T-helper 1 cell treated with Interleukin-12 subunit alpha and Interleukin-12 subunit beta and Interleukin-4 antibody, amounts not matched to agents 30 ng/mL and 1 ng/mL, for 36 hours (primary cell): ENCODE measurements around the gene ONECUT1. TPM values are rescaled to one million over a fixed set of nuclear protein-coding genes. Genes with fewer than 3 reads are reported as not detected.

Experiments
- intact Hi-C: fragments of 100-400 bp; cut with micrococcal nuclease; formaldehyde crosslinking; loops from one replicate; pipeline ENCODE4 v1.15.1; 2024
- total RNA-seq: library from RNA; stranded (reverse); gene quantifications from 2 replicates; pipeline ENCODE4 v1.2.3, GENCODE V29; 2022

The ONECUT1 gene
- total RNA-seq, 1 donor from 2014 or later = not detected

DNA sequence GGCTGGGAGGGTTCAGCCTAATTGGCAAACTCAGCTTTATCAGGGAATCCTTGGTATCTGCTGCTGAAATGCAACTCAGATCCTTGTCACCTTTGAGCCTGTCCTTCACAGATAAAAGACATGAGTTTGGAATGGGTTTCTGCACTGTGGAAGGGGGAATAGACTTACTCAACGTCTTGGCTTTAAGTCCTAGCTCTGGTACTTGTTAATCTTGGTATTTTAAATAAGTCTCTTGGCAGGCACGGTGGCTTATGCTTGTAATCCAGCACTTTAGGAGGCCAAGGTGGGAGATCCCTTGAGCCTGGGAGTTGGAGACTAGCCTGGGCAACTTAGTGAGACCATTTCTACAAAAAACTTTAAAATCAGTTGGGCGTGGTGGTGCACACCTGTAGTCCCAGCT, 55.8 kb downstream of the ONECUT1 start:
- intact Hi-C loops = no loop called here

DNA sequence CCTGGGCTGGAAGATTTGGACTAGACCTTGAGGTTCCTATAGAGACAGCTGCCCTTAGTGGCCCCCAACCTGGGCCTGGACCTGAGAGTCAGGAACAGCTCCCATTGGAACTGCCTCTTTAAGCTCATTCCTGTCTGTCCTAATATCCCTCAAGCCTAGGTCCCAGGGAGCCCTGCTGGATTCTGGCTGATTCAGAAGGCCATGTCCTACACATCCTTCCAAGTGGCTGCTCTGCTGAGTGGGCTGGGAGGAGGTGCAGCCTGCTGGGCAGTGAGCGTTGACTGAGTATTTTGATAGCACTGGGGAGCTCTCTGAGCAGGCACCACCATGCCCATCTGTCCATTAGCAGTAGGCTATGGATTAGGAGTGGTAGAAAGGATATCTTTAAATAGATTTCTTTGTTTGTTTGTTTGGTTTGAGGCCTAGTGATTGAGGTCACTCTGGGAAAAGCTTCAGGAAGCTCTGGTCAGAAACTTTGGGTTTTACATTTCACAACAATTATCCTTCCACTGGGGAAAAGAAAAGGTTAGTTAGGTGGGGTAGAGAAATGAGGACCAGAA, 56.4 kb downstream of the ONECUT1 start:
- intact Hi-C loops = no loop called here

DNA sequence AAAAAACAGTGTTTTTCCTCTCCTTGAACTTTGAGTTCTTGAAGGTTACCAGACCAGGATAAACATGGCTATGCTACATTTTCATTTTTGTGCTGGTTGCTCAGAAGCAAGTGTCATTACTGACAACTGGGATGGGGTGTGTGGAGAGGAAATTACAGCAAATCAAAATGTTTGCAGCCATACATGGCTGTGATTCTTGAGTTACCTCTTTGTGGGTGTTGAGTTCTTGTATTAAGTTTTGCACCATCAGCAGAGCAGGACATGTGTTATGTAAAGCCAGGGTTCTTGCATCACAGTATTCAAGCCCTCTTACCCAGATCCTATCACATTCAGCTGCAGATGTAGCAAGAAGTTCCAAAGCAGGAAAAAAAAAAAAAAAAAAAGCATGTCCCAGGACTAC, 57.0 kb downstream of the ONECUT1 start:
- intact Hi-C loops = no loop called here

DNA sequence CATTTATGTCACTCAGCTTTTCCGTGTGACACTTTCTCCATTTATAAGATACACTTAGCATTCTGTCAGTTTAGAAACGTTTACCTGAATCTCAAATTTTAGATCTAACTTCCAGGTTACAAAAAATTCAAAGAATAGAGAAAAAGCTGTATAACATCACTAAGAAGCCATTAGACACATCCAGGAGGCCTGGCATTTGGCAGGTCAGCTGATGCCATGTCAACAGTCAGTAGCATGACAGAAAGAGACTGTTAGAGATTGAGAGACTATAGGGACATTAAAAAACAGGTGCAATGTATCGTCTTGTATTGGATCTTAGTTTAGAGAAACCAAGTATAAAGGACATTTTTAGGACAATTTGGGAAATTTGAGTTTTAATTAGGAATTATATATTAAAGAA, 57.6 kb downstream of the ONECUT1 start:
- intact Hi-C loops = no loop called here

DNA sequence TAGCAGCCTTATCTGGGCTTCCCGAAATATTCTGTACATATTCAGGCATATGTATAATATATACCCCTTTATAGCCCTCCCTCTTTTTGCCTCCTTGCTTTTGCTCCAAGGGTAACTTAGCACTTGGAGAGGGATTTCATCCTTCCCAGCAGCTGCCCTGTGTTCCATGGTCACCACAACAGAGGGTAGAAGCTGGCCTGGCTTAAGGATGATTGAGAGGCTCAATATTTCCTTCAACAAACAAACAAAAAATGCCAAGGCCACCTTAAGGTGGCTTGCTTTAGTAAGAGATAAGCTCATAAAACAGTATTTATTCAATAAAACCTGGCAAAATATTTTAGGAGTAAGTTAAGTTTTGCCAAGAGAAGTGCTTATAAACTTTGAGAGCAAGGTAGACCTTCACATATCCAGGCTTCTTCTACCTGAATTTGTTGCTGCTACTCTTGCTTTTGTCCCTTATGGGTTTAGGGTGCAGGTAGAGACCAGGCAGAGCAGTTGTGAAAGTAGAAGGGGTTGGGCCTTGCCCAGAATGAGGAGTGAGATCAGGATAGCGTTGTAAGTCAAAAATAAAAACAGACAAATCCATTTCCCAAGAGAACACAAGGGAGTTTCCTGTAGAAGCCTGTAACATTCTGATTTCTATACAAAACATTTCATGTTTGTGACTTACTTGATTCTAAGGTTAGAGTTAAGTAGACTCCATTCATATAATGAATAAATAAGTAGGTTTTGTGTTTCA, 58.2 kb downstream of the ONECUT1 start:
- intact Hi-C loops = no loop called here

DNA sequence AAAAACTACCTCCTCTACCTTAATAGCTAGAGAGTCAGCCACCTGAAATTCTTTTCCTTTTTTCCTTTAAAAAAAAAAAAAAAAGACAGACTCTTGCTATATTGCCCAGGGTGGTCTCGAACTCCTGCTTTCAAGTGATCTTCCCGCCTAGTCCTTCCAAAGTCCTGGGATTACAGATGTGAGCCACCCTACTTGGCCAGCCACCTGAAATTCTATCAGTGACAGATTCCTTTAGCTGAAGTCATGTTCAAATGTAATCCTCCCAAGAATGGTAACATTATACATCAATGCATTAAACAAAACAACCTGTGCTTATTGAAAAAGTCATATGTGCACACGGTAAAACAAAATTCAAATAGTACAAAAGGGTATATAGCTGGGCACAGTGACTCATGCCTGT, 59.1 kb downstream of the ONECUT1 start:
- intact Hi-C loops = no loop called here

DNA sequence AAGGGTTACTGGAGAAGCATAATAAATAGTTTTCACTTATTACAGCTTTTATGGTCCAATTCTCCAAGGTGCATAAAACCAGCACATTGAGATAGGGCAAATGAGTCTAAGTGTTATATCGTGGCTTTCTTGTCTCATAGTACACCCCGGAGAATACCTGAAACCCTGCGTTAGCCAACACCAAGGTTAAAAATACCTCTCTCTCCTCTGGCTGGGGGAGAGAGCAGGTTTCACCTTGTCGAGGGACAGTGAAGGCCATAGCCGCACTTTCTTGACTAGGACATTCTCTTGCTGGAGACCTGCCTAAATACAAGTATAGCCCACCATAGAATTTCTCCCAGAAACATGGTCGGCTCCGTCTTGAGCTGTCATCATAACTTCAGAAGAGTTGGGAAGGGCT, 59.5 kb downstream of the ONECUT1 start:
- intact Hi-C loops = loop anchor here (1.0 kb wide), 1 partner anchor 399 kb away; no protein-coding TSS in a partner anchor

DNA sequence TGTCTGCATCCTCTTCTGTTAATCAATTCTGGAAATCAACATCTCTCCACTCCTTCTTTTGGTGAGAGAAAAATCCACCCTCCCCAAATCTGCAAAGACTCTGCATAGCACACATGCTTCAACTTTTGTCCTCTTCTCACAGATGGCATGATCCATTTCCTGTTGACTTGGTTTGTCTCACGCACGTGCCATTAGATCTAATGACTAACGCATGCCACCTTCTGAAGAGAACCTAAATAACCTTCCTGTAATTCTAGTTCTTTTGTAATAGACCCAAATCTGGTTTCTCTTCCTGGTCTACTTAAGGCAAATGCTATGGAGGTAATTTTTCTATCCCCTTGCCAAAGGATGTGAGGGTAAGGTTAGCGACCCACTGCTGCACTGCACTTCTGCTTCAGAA, 60.0 kb downstream of the ONECUT1 start:
- intact Hi-C loops = loop anchor here (1.0 kb wide), 1 partner anchor 399 kb away; no protein-coding TSS in a partner anchor

DNA sequence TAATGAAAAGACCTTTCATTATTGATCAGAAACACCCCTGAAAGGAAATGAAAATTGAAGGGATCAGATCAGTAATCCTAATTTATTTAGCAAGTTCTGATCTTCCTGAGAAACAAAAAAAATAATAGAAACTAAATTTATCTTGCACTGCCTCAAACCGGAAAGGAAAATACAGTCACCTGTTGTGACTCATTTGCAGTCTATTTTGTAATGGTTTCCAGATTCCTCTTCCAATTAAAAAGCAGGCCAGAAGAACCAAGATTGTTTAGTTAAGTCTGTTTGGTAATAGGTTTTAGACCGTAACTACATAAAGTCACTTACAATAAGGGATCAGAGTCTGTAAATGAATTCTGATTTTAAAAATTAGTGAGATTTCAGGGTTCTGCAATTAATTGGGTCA, 61.2 kb downstream of the ONECUT1 start:
- intact Hi-C loops = no loop called here

DNA sequence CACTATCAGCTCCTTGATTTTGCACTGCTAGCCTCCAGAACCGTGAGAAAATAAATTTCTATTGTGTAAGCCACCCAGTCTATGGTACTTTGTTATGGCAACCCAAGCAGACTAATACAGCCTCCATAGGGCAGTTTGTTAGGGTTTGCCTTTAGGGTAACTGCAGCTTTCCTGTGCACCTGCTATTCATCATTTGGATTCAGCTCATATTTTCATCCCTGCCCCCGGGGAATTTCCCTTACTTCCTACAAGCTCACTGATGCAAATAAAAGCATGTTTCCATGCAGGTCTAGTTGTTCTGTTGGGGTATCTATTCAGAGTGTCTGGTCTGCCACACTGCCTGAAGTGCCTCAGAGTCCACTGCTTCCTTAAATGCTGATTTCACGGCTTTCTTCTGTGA, 62.3 kb downstream of the ONECUT1 start:
- intact Hi-C loops = no loop called here

DNA sequence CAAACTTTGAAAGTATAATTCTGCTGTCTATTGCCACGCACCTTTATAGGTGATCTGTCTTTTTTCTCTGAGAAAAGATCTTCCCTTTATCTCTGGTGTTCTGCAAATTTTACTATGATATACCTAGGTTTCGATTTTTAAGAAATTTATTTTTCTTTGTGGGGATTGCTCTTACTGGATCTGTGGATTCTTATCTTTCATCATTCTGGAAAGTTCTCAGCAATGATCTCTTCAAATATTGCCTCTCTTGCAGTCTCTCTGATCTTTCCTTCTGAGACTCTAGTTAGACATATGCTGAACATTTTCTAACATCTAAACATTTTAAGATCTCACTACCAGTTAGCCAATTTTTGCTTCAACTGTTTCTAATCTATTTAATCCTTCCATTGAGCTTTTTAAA, 63.9 kb downstream of the ONECUT1 start:
- intact Hi-C loops = no loop called here

DNA sequence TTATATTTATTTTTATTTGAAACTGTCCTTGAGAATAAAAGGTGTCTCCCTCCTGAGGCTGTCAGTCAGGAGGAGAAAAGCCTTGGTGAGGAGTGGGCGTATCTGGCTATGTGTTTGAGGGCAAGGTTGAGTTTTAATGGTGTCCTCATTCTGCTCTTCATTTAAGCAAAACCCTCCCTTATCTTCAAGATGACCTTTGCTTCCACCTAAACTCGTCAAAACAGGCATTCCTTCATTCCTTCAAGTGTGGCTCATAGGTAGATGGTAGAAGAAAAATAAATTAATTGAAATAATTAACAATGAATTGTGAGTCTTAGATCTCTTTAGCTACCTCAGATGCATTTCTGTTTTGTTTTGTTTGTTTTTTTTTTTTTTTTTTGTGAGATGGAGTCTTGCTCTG, 71.6 kb downstream of the ONECUT1 start:
- intact Hi-C loops = no loop called here

DNA sequence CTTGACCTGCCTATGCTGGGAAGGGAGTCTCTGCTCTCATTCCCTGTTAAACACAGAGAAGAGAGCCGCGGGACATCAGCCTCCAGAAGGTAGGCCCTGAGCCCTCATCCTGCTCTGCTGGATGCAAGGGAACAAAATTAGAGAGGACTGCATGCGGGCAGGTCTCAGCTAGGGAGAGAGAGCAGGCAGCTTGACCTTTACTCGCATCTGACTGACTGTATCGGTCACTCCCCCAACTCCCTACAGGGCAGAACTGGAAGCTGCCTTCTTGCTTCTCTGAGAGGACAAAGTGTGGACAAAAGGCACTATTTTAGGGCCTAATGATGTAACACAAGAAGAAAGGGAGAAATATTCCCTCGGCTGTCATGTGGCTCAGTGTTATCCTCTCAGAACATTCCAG, 72.2 kb downstream of the ONECUT1 start:
- intact Hi-C loops = no loop called here

DNA sequence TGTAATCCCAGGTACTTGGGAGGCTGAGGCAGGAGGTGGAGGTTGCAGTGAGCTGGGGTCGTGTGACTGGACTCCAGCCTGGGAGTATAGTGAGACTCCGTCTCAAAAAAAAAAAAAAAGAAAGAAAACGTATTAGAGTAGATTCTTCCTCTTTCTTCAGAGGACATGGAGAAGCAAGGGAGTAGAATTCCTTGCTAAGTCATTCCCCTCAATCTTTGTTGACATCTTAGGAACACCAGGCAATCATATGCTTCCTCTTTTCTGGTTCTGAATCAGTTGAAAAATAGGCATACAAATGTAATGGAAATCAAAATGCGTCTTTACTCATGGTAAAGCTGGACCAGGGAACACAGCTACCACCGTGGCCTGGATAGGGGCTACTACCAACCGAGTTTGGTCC, 72.7 kb downstream of the ONECUT1 start:
- intact Hi-C loops = no loop called here

DNA sequence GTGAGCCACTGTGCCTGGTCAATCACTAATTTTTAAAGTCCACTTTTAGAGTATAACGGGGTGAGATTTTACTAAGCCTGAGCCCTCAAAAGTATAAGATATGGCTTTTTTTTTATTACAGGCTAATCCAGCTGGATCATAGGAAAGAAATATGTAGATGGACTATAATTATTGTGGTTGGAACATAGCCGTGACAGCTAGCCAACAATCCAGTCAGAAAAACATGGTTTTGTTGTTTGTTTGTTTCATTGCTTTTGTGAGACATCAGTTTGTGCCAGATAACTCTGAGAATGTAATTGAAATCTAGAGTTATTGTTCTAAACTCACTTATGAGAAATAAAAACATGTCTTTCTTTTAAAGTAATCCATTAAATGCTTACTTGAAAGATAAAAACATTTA, 73.6 kb downstream of the ONECUT1 start:
- intact Hi-C loops = no loop called here

DNA sequence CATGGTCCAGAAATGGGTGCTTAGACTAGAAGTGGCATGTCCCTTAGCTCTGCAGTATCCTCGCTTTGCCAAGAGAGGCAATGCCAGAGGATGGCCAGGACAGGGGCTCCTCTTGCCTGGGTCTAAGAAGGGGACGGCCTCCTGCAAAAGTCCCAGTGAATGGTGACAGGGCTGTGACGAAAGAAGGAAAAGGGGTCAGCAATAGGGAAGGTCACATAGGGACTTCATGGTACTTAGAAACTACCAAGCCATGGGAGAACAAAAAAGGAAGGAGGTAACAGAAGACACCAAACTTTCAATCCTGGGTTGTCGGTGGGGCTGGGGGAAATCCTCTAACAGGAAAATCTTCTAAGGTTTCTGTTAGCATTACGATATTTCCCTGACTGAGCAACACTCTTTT, 74.7 kb downstream of the ONECUT1 start:
- intact Hi-C loops = no loop called here

DNA sequence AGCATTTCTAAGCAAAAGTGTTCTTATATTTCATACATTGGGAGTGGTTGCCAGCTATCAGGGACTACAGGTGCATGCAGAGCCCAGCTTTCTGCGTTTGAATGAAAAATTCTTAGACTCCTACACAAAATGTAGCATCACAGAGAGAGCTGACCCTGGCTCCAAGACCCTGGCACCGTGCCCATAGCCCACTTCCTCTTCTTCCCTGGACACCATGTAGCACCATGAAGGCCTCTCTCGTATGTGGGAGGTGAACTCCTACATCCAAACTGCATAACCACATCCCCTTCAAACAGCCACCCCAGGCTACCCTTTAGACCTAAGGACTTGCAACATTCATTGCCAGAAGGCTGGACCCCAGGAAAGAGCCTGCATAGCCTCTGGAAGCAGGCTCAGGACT, 75.2 kb downstream of the ONECUT1 start:
- intact Hi-C loops = no loop called here

DNA sequence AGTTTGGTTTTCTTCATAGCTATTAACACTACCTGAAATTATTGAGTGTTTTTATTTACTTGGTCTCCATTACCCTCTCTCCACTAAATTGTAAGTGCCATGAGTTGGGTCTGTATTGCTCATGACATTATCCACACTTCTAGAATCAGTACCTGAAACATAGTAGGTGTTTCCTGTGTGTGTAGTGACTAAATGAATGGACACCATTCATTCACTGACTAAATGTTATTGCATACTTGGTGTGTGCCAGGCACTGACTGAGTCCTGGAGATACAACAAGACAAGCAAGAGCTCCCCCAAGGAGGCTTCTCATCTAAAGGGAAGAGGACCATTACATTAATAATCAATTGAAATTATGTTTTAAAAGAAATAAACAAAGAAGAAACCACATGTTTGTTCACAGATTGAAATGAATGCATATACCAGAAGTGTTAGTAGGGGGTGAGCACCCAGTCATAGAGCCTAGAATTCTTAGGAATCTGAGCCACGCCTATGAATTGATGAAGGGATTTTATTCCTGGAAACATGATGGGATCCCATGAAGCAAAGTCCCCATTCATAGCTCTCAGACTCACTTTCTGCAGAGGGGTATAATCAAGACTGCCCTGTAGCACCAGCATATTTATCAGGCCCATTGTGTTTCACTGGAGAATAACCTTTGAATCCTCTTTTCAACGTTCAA, 79.3 kb downstream of the ONECUT1 start:
- intact Hi-C loops = no loop called here

DNA sequence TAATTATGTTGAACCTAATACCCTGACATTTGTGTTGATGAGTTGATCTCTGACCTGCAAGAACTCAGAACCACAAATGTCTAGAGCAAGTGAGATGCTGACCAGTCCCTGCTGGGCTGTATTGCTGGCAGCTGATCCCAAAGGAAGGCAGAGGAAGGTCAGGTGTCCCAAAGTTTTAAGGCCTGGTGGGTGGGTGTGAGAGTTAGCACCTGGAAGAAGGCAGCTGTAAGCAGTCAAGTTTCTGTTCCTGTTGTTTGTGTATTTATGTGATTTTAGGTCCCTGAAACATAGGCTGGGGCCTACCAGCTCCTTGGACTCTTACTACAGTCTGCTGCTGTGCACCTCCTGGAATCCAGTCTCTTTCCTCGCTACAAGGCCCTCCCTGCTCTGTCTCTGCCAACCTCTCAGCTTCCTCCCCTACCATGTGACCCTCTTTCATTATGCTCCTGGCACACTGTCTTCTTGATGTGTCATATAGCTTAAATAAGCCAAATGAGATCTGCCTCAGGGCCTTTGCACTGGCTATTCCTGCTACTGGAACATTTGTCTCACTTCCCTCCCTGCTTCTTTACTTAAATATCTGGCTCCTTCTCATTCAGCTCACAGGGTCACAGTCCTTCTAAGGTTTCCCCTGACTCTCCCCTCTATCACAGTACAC, 80.0 kb downstream of the ONECUT1 start:
- intact Hi-C loops = no loop called here

DNA sequence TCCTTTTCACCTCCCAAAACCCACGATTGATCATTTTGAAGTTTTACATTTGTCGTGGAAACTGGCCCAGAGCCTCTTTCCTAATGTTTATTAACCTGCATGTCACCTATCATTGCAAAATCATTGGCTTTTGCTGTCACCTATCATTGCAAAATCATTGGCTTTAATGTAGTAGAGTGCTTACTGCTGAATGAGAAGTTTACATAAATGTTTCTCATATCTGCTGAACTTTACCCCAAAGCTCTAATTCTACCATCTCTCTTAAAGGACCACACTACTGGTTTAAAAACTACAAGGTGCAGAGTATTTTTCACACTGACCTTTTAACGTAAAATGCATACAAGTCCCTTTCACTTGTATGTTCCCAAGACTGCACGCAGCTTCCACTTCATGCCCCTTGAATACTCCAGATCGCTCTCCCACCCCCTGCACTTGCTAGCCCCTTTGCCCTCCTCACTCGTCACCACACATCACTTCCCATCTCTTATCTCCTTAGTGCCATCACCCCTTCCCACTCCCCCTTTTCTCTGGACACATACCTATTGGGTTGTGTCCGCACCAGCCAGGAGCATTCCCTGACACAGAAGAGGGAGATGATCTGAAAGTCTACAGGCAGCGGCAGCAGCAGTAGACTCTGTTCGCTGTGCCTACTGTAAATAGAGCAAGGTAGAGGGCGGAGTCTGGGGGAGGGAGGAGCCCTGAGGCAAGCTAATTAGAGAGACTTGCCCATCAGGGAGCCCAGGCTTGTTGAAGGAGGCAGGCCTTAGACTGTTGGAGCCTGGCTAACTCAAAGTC, 80.8 kb downstream of the ONECUT1 start:
- intact Hi-C loops = no loop called here
